ENCODE measurements around the gene CUEDC2.

CUEDC2 gene

GRCh38 chr10:102465466-102465865 lies 33.1 kb upstream of the CUEDC2 start:
- H3K36me3 Mint-ChIP-seq (ENCODE audit: low read depth) = no peaks in the 10 kb centered on the region
- no peak overlapping the region for H3K27ac Mint-ChIP-seq
- H3K4me3 Mint-ChIP-seq = no peak overlapping the region
- H3K27me3 Mint-ChIP-seq (ENCODE audit: low read depth) = peaks cover 30% of the 10 kb centered on the region
- no peaks in the 10 kb centered on the region for H3K9me3 Mint-ChIP-seq
- H3K4me1 Mint-ChIP-seq = peaks cover 19% of the 10 kb centered on the region
- TF ChIP-seq CTCF (IDR thresholded peaks at IDR 0.05; ENCODE audit: unreplicated experiment in 3 of 3) = no peak

- no peak overlapping the region for H3K27ac Mint-ChIP-seq
- peaks cover 19% of the 10 kb centered on the region for H3K4me1 Mint-ChIP-seq
- H3K9me3 Mint-ChIP-seq = no peaks in the 10 kb centered on the region
- no peak overlapping the region for H3K4me3 Mint-ChIP-seq
- H3K27me3 Mint-ChIP-seq (ENCODE audit: low read depth) = peaks cover 35% of the 10 kb centered on the region
- H3K36me3 Mint-ChIP-seq (ENCODE audit: low read depth) = no peaks in the 10 kb centered on the region
- TF ChIP-seq CTCF (IDR thresholded peaks at IDR 0.05; ENCODE audit: unreplicated experiment in 3 of 3) = no peak
These were observed 31.6 kb upstream of the CUEDC2 start for GRCh38 chr10:102463983-102464382.

- no peak for TF ChIP-seq CTCF (IDR thresholded peaks at IDR 0.05; ENCODE audit: unreplicated experiment in 3 of 3)
- Mint-ChIP-seq H3K27ac (no peak overlapping the region), H3K9me3 (no peaks in the 10 kb centered on the region), H3K4me3 (peak overlapping the region; percentile 88 to 91 (median 90)), H3K4me1 (peaks cover 19% of the 10 kb centered on the region), H3K36me3 (ENCODE audit: low read depth) (no peaks in the 10 kb centered on the region), H3K27me3 (ENCODE audit: low read depth) (peaks cover 35% of the 10 kb centered on the region)
These were observed 30.2 kb upstream of the CUEDC2 start for GRCh38 chr10:102462512-102463054.

GRCh38 chr10:102461187-102462054 lies 29.0 kb upstream of the CUEDC2 start:
- Mint-ChIP-seq H3K4me1 (peaks cover 19% of the 10 kb centered on the region), H3K4me3 (peak overlapping the region; percentile 88 to 91 (median 90)), H3K36me3 (ENCODE audit: low read depth) (no peaks in the 10 kb centered on the region), H3K27me3 (ENCODE audit: low read depth) (peaks cover 35% of the 10 kb centered on the region), H3K27ac (peak overlapping the region in 2 of 3 experiments; percentile 10 to 58), H3K9me3 (no peaks in the 10 kb centered on the region)
- TF ChIP-seq CTCF (IDR thresholded peaks at IDR 0.05; ENCODE audit: unreplicated experiment in 3 of 3) = no peak

- H3K9me3 Mint-ChIP-seq = no peaks in the 10 kb centered on the region
- H3K4me1 Mint-ChIP-seq = peaks cover 19% of the 10 kb centered on the region
- no peak for TF ChIP-seq CTCF (IDR thresholded peaks at IDR 0.05; ENCODE audit: unreplicated experiment in 3 of 3)
- peak overlapping the region; percentile 75 to 91 (median 76) for H3K4me3 Mint-ChIP-seq
- H3K27me3 Mint-ChIP-seq (ENCODE audit: low read depth) = peaks cover 35% of the 10 kb centered on the region
- no peaks in the 10 kb centered on the region for H3K36me3 Mint-ChIP-seq (ENCODE audit: low read depth)
- peak overlapping the region in 2 of 3 experiments; percentile 1 to 58 for H3K27ac Mint-ChIP-seq
These were observed 28.4 kb upstream of the CUEDC2 start for GRCh38 chr10:102460836-102461186.

Data from nephron (organoid).